SK-N-SH (cell line): ENCODE results near the gene GID4. TPM values are rescaled to one million over a fixed set of nuclear protein-coding genes. Genes with fewer than 3 reads are reported as not detected.
A peak's percentile ranks its signal among the peaks of the same experiment; 100 is the strongest.

Experiments used
- CTCF ChIA-PET: fragments of 300-600, 350-600 bp; formaldehyde crosslinking; extraction: SDS; loops from one replicate; lab custom pipeline; 2021; lab: Yijun Ruan, JAX
- POLR2A ChIA-PET: fragments of 350-600 bp; sonication (Branson Sonifier 250); formaldehyde crosslinking; extraction: SDS; loops from one replicate; lab custom pipeline; 2020; ENCODE audit warnings: antibody characterized with exemption, inconsistent platforms; lab: Yijun Ruan, JAX
- DNase-seq: peaks from one replicate; pipeline ENCODE4 v3.0.0; 2012
- H2AFZ ChIP-seq: fragments of 200-600 bp; sonication (generic); 2 replicates; pipeline ENCODE4 v1.8.1; 2016; ENCODE audit warnings: antibody characterized with exemption, mild to moderate bottlenecking, low read depth
- H3F3A ChIP-seq: fragments of 200-600 bp; sonication (generic); replicated peaks from 2 replicates; pipeline ENCODE3; 2016; ENCODE audit warnings: antibody characterized with exemption, mild to moderate bottlenecking; ENCODE audit not compliant: insufficient read depth
- H3K27ac ChIP-seq, 2 experiments: fragments of 200-500 bp in 1 of 2; fragments of 200-600 bp in 1 of 2; sonication (Bioruptor generic) in 1 of 2; sonication (generic), shearing (Covaris generic) in 1 of 2; 2 replicates each; pipeline versions ENCODE4 v1.5.1 to v1.6.1; 2014 to 2016; ENCODE audit warnings: low read depth in 2 of 2, inconsistent platforms in 1 of 2, low read length in 1 of 2, mild to moderate bottlenecking in 1 of 2, mixed read lengths in 1 of 2
- H3K27me3 ChIP-seq: fragments of 200-600 bp; sonication (generic), shearing (Covaris generic); 2 replicates; pipeline ENCODE4 v1.6.1; 2016; ENCODE audit warnings: mixed run types; ENCODE audit not compliant: insufficient read depth
- H3K36me3 ChIP-seq, 2 experiments: fragments of 200-500 bp in 1 of 2; fragments of 200-600 bp in 1 of 2; sonication (Bioruptor generic) in 1 of 2; sonication (generic) in 1 of 2; replicated peaks in 1 of 2; 2 replicates each; pipeline versions ENCODE3 to v1.5.1; 2014 to 2016; ENCODE audit warnings: low read length in 1 of 2, mild to moderate bottlenecking in 1 of 2; ENCODE audit not compliant: insufficient read depth in 2 of 2, control insufficient read depth in 1 of 2
- H3K4me1 ChIP-seq, 2 experiments: fragments of 200-500 bp in 1 of 2; fragments of 200-600 bp in 1 of 2; sonication (Bioruptor generic) in 1 of 2; sonication (generic), shearing (Covaris generic) in 1 of 2; 2 replicates each; pipeline versions ENCODE4 v1.5.1 to v1.6.1; 2014 to 2016; ENCODE audit warnings: low read depth in 1 of 2, low read length in 1 of 2, mixed run types in 1 of 2; ENCODE audit not compliant: insufficient read depth in 2 of 2, control insufficient read depth in 1 of 2
- H3K4me2 ChIP-seq: fragments of 200-600 bp; sonication (generic), shearing (Covaris generic); 2 replicates; pipeline ENCODE4 v1.6.1; 2017; ENCODE audit warnings: mixed run types
- H3K4me3 ChIP-seq, 2 experiments: fragments of 200-500 bp in 1 of 2; fragments of 200-600 bp in 1 of 2; sonication (Bioruptor generic) in 1 of 2; sonication (generic), shearing (Covaris generic) in 1 of 2; 2 replicates each; pipeline versions ENCODE4 v1.5.1 to v1.8.1; 2014 to 2016; ENCODE audit warnings: low read depth in 2 of 2, inconsistent platforms in 1 of 2, low read length in 1 of 2, mild to moderate bottlenecking in 1 of 2, mixed read lengths in 1 of 2, moderate library complexity in 1 of 2
- H3K79me2 ChIP-seq: fragments of 200-600 bp; sonication (generic); 2 replicates; pipeline ENCODE4 v1.8.1; 2017; ENCODE audit warnings: mild to moderate bottlenecking; ENCODE audit not compliant: insufficient read depth
- H3K9ac ChIP-seq: fragments of 200-600 bp; sonication (generic); 2 replicates; pipeline ENCODE4 v1.6.1; 2017; ENCODE audit warnings: mixed run types
- H3K9me2 ChIP-seq: fragments of 200-600 bp; sonication (generic); 2 replicates; pipeline ENCODE4 v1.6.1; 2017; ENCODE audit warnings: mixed run types
- H3K9me3 ChIP-seq: fragments of 200-600 bp; sonication (generic); 2 replicates; pipeline ENCODE4 v1.6.1; 2017; ENCODE audit warnings: mixed run types, mild to moderate bottlenecking, moderate library complexity
- H4K20me1 ChIP-seq: fragments of 200-600 bp; sonication (generic); 2 replicates; pipeline ENCODE4 v1.6.1; 2017; ENCODE audit warnings: mild to moderate bottlenecking, mixed run types; ENCODE audit not compliant: insufficient read depth
- FOSL2 ChIP-seq: IDR thresholded peaks from 2 replicates; pipeline ENCODE4 v1.4.0; 2012; ENCODE audit warnings: low read depth, mild to moderate bottlenecking, moderate library complexity, borderline replicate concordance
- FOXJ3 ChIP-seq: sonication (generic); formaldehyde crosslinking; IDR thresholded peaks from 2 replicates; pipeline ENCODE4 v1.5.1; 2020; ENCODE audit warnings: mild to moderate bottlenecking, missing genetic modification reagents
- GABPA ChIP-seq: IDR thresholded peaks from 2 replicates; pipeline ENCODE4 v1.4.0; 2012; ENCODE audit warnings: low read depth, mild to moderate bottlenecking
- GATA2 ChIP-seq: sonication (generic); formaldehyde crosslinking; IDR thresholded peaks from 2 replicates; pipeline ENCODE4 v1.5.0; 2020; ENCODE audit warnings: mild to moderate bottlenecking, missing genetic modification reagents
- MXI1 ChIP-seq: IDR thresholded peaks from 2 replicates; pipeline ENCODE4 v1.6.1; 2012; ENCODE audit warnings: mild to moderate bottlenecking, low read depth, low read length, improper control_type of control experiment
- NFIC ChIP-seq: IDR thresholded peaks from 2 replicates; pipeline ENCODE4 v1.4.0; 2012; ENCODE audit warnings: borderline replicate concordance
- NRF1 ChIP-seq: IDR thresholded peaks from 2 replicates; pipeline ENCODE4 v1.6.1; 2012; ENCODE audit warnings: low read depth, mild to moderate bottlenecking, low read length
- REST ChIP-seq: IDR thresholded peaks from 2 replicates; pipeline ENCODE4 v1.6.1; 2012; ENCODE audit warnings: mild to moderate bottlenecking, low read depth, low read length, moderate library complexity
- TEAD4 ChIP-seq: IDR thresholded peaks from 2 replicates; pipeline ENCODE4 v1.4.0; 2012; ENCODE audit warnings: mild to moderate bottlenecking, borderline replicate concordance; ENCODE audit not compliant: insufficient read depth
- USF1 ChIP-seq: IDR thresholded peaks from 2 replicates; pipeline ENCODE4 v1.4.0; 2012; ENCODE audit warnings: low read depth, borderline replicate concordance
- ZBTB33 ChIP-seq: IDR thresholded peaks from 2 replicates; pipeline ENCODE4 v1.4.0; 2012; ENCODE audit warnings: low read depth, borderline replicate concordance
- WGBS: methylation state at CpG from one replicate; pipeline ENCODE4 v1.1.6; 2017; ENCODE audit warnings: low lambda C conversion rate; 5-methylcytosine and 5-hydroxymethylcytosine counted together
- polyA plus RNA-seq, 3 experiments: library from polyadenylated mRNA; depleted of rRNA; stranded (reverse); fragments of >200 nt; gene quantifications; 2 replicates each; pipeline ENCODE4 v1.2.3, GENCODE V29; 2012
- TF ChIP-seq, protein P1 (sequence below): fragments of 200-600 bp; sonication (generic); IDR thresholded peaks from 2 replicates; pipeline ENCODE4 v1.6.1; 2017; ENCODE audit warnings: antibody characterized with exemption, mild to moderate bottlenecking, moderate library complexity
- TF ChIP-seq, protein P2 (sequence below): fragments of 150-350 bp; IDR thresholded peaks from 2 replicates; pipeline ENCODE4 v1.6.1; 2017; ENCODE audit warnings: antibody characterized with exemption, low read length, low read depth, borderline replicate concordance

Gene GID4
- polyA plus RNA-seq, 1 of the 3 experiments (the other 2 are of a cell fraction): 4.3 TPM

DNA sequence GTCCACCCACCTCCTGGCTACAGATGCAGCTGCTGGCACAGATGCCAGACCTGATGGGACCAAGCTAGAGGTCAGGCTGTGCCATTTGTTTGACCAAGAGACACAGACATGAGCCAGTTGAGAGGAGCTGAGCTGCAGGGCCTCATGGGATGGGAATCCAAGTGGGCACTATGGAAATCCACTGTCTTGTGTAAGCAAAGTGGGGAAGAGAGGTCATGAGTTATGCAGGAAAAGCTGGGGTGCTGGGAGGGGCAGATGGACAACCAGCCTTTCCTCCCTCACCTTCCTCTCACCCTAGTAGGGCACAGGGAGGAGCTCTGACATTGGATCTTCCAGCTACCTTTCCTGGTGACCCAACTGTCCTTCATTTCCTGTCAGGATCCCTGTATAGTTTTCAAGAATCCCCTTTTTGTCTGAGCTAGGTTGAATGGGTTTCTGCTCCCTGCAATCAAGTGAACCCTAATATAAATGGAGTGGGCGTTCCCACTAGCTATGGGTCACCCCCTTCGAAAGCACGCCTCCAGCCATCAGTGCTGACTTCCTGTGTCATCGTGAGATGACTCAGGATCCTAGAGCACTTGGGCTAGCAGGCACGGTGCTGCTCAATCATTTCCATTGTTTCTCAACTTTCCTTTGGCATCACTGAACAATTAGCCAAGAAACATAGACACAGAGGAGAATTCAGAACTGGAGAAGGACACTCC is 13.8 kb upstream of the GID4 start:
- peaks cover 0 to 7% of the 10 kb centered on the region in 2 experiments for H3K36me3 ChIP-seq
- ChIA-PET CTCF (interaction anchor here (0.7 to 7.3 kb wide), 8 partner anchors 9 to 345 kb away, joined by 3 to 40 read pairs (median 4); partner anchors contain the start of genes DRC3 and TOM1L2), POLR2A (interaction anchor here (2.1 kb wide), 1 partner anchor 16 kb away, joined by 8 read pairs; no protein-coding TSS in a partner anchor)
- DNase-seq: no peak
- no peaks in the 10 kb centered on the region for H3K27me3 ChIP-seq
- H3K4me2 ChIP-seq: no peak overlapping the region
- no peaks in the 10 kb centered on the region for H4K20me1 ChIP-seq
- peak overlapping the region in 1 of 2 experiments; percentile 88; a peak in 1 of 4 replicates for H3K27ac ChIP-seq
- 68% methylated on average over 5 of the region's 5 CpGs for WGBS
- H3K9me3 ChIP-seq: no peaks in the 10 kb centered on the region
- peaks cover 9 to 42% of the 10 kb centered on the region in 2 experiments; a peak in 3 of 4 replicates for H3K4me1 ChIP-seq
- TF ChIP-seq GATA2 (no peak), REST (no peak), NFIC (no peak), ZBTB33 (no peak), NRF1 (no peak)
- H3K9me2 ChIP-seq: no peaks in the 10 kb centered on the region
- H3K79me2 ChIP-seq: no peaks in the 10 kb centered on the region
- no peak overlapping the region for H3K9ac ChIP-seq
- H3K4me3 ChIP-seq: no peak overlapping the region
- no peak overlapping the region for H2AFZ ChIP-seq
- peaks cover 4% of the 10 kb centered on the region for H3F3A ChIP-seq

- Histone ChIP-seq H2AFZ (no peak overlapping the region), H3K36me3 (peaks cover 0 to 6% of the 10 kb centered on the region in 2 experiments), H4K20me1 (no peaks in the 10 kb centered on the region), H3K9me2 (no peaks in the 10 kb centered on the region), H3K79me2 (no peaks in the 10 kb centered on the region; the same call in 1 of the 2 replicates), H3F3A (peaks cover 4% of the 10 kb centered on the region), H3K9ac (no peak overlapping the region), H3K4me3 (no peak overlapping the region), H3K27ac (peak overlapping the region in 1 of 2 experiments; percentile 88; a peak in 2 of 4 replicates), H3K27me3 (no peaks in the 10 kb centered on the region), H3K9me3 (no peaks in the 10 kb centered on the region), H3K4me1 (peaks cover 9 to 41% of the 10 kb centered on the region in 2 experiments; a peak in 3 of 4 replicates), H3K4me2 (no peak overlapping the region)
- DNase-seq: peak; percentile 68
- WGBS: 69% methylated on average over 7 of the region's 11 CpGs
- ChIA-PET CTCF (interaction anchor here (1.0 to 7.3 kb wide), 6 partner anchors 10 to 278 kb away, joined by 3 to 40 read pairs (median 4); partner anchors contain the start of genes DRC3 and TOM1L2), POLR2A (interaction anchor here (0.9 to 2.1 kb wide), 3 partner anchors 17 to 135 kb away, joined by 3 to 8 read pairs (median 3); partner anchors contain the start of genes DRC3 and TOM1L2)
- TF ChIP-seq GABPA (no peak), FOXJ3 (CRISPR knock-in tag) (peak; percentile 81), USF1 (no peak), TEAD4 (no peak), MXI1 (peak; percentile 70), FOSL2 (no peak)
- TF ChIP-seq, protein P1, sequence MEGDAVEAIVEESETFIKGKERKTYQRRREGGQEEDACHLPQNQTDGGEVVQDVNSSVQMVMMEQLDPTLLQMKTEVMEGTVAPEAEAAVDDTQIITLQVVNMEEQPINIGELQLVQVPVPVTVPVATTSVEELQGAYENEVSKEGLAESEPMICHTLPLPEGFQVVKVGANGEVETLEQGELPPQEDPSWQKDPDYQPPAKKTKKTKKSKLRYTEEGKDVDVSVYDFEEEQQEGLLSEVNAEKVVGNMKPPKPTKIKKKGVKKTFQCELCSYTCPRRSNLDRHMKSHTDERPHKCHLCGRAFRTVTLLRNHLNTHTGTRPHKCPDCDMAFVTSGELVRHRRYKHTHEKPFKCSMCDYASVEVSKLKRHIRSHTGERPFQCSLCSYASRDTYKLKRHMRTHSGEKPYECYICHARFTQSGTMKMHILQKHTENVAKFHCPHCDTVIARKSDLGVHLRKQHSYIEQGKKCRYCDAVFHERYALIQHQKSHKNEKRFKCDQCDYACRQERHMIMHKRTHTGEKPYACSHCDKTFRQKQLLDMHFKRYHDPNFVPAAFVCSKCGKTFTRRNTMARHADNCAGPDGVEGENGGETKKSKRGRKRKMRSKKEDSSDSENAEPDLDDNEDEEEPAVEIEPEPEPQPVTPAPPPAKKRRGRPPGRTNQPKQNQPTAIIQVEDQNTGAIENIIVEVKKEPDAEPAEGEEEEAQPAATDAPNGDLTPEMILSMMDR: no peak
- TF ChIP-seq, protein P2, sequence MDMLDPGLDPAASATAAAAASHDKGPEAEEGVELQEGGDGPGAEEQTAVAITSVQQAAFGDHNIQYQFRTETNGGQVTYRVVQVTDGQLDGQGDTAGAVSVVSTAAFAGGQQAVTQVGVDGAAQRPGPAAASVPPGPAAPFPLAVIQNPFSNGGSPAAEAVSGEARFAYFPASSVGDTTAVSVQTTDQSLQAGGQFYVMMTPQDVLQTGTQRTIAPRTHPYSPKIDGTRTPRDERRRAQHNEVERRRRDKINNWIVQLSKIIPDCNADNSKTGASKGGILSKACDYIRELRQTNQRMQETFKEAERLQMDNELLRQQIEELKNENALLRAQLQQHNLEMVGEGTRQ: no peak
These were observed 13.0 kb upstream of the GID4 start for GRCh38 chr17:18025945-18026776.
